ENCODE results near the gene IPPK. TPM values are rescaled to one million over a fixed set of nuclear protein-coding genes. Genes with fewer than 3 reads are reported as not detected.

The IPPK gene
- total and polyA plus RNA-seq, 10 donors: 6.1 to 14.6 (median 11.5) TPM

GRCh38 chr9:92620845-92621244 is 49.1 kb downstream of the IPPK start:
- TF ChIP-seq POLR2A (IDR thresholded peaks at IDR 0.05): no peak
- no peak for TF ChIP-seq POLR2AphosphoS5 (IDR thresholded peaks at IDR 0.05)
- no peak for TF ChIP-seq CTCF (IDR thresholded peaks at IDR 0.05 in 8 of 11, conservative IDR thresholded peaks at IDR 0.05 in 3 of 11)
- no peak for DNase-seq
- intact Hi-C loops (cut with DNase I; ENCODE audit: low total_unique reads): no loop called here
- peaks cover 0 to 100% (median 47%) of the 10 kb centered on the region in 6 donors for H3K36me3 ChIP-seq
- WGBS, 5 donors: 95 to 98% (median 97%) methylated on average over 5 of the region's 5 CpGs
- no peak overlapping the region for H3K27ac ChIP-seq
- no peaks in the 10 kb centered on the region for H3K4me1 ChIP-seq
- H3K4me3 ChIP-seq: no peak overlapping the region
- H3K27me3 ChIP-seq (replicated peaks in 1 of 7): no peaks in the 10 kb centered on the region
- H3K9me3 ChIP-seq: no peaks in the 10 kb centered on the region

- H3K36me3 ChIP-seq: peaks cover 3 to 100% (median 53%) of the 10 kb centered on the region in 6 donors
- no peaks in the 10 kb centered on the region for H3K4me1 ChIP-seq
- H3K4me3 ChIP-seq: no peak overlapping the region
- WGBS, 5 donors: 83 to 97% (median 92%) methylated on average over 19 to 24 of the region's 24 CpGs
- no peak for DNase-seq
- H3K27ac ChIP-seq: no peak overlapping the region
- H3K27me3 ChIP-seq (replicated peaks in 1 of 7): no peaks in the 10 kb centered on the region
- H3K9me3 ChIP-seq: no peaks in the 10 kb centered on the region
- TF ChIP-seq POLR2AphosphoS5 (IDR thresholded peaks at IDR 0.05): peak in 1 of 3 donors; percentile 32
- no peak for TF ChIP-seq CTCF (IDR thresholded peaks at IDR 0.05 in 8 of 11, conservative IDR thresholded peaks at IDR 0.05 in 3 of 11)
- TF ChIP-seq POLR2A (IDR thresholded peaks at IDR 0.05): no peak
- intact Hi-C loops (cut with DNase I; ENCODE audit: low total_unique reads): no loop called here
Measured at GRCh38 chr9:92619601-92620300, 50.2 kb downstream of the IPPK start.

GRCh38 chr9:92618633-92619225 is 51.2 kb downstream of the IPPK start:
- H3K27ac ChIP-seq: no peak overlapping the region
- H3K36me3 ChIP-seq: peaks cover 3 to 100% (median 54%) of the 10 kb centered on the region in 6 donors
- H3K4me1 ChIP-seq: no peaks in the 10 kb centered on the region
- WGBS, 5 donors: 87 to 92% (median 91%) methylated on average over 10 of the region's 10 CpGs
- H3K27me3 ChIP-seq (replicated peaks in 1 of 7): no peaks in the 10 kb centered on the region
- H3K4me3 ChIP-seq: no peak overlapping the region
- no peak for DNase-seq
- TF ChIP-seq POLR2A (IDR thresholded peaks at IDR 0.05): no peak
- TF ChIP-seq CTCF (IDR thresholded peaks at IDR 0.05 in 8 of 11, conservative IDR thresholded peaks at IDR 0.05 in 3 of 11): no peak
- TF ChIP-seq POLR2AphosphoS5 (IDR thresholded peaks at IDR 0.05): no peak
- no peaks in the 10 kb centered on the region for H3K9me3 ChIP-seq
- intact Hi-C loops (cut with DNase I; ENCODE audit: low total_unique reads): no loop called here

GRCh38 chr9:92617951-92618510 is 51.9 kb downstream of the IPPK start:
- WGBS, 5 donors: 90 to 94% (median 92%) methylated on average over 10 to 11 of the region's 11 CpGs

More at GRCh38 chr9:92617951-92618510, 51.9 kb downstream of the IPPK start:
- Histone ChIP-seq H3K4me1 (no peaks in the 10 kb centered on the region), H3K36me3 (peaks cover 3 to 100% (median 59%) of the 10 kb centered on the region in 6 donors), H3K27ac (no peak overlapping the region), H3K4me3 (no peak overlapping the region), H3K9me3 (no peaks in the 10 kb centered on the region), H3K27me3 (replicated peaks in 1 of 7) (no peaks in the 10 kb centered on the region)
- TF ChIP-seq CTCF (IDR thresholded peaks at IDR 0.05 in 8 of 11, conservative IDR thresholded peaks at IDR 0.05 in 3 of 11): no peak
- TF ChIP-seq POLR2A (IDR thresholded peaks at IDR 0.05): no peak
- TF ChIP-seq POLR2AphosphoS5 (IDR thresholded peaks at IDR 0.05): no peak
- no peak for DNase-seq
- intact Hi-C loops (cut with DNase I; ENCODE audit: low total_unique reads): no loop called here
